DMS53 (cell line): Measurements from ENCODE around the gene PDE10A.
"Not testable (repeated sequence)": the region's sequence is repeated elsewhere in the genome, so short reads cannot be mapped to it uniquely, and the experiment has no call there.

Experiments used
- DNase-seq: peaks from one replicate; lab custom pipeline; 2025; lab: John Stamatoyannopoulos, UW

Gene PDE10A

DNA sequence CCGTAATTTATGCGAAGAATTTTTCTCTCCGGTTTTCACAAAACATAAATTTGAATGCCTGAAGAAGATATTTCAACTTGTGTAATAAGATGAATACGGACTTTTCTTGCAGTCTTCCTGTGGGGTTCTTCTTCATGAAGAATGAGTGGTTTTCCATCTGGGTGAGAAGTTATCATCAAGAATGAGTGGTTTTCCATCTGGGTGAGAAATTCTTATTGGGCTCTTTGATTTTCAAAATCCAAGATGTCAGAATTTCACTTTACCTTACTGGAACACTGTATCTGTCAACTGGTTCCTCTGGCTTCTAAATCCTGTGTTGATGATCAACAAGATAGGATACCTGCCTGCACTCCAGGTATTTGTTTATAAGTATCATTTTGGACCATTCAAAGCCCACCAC, 193.6 kb downstream of the PDE10A start:
- DNase-seq = no peak

DNA sequence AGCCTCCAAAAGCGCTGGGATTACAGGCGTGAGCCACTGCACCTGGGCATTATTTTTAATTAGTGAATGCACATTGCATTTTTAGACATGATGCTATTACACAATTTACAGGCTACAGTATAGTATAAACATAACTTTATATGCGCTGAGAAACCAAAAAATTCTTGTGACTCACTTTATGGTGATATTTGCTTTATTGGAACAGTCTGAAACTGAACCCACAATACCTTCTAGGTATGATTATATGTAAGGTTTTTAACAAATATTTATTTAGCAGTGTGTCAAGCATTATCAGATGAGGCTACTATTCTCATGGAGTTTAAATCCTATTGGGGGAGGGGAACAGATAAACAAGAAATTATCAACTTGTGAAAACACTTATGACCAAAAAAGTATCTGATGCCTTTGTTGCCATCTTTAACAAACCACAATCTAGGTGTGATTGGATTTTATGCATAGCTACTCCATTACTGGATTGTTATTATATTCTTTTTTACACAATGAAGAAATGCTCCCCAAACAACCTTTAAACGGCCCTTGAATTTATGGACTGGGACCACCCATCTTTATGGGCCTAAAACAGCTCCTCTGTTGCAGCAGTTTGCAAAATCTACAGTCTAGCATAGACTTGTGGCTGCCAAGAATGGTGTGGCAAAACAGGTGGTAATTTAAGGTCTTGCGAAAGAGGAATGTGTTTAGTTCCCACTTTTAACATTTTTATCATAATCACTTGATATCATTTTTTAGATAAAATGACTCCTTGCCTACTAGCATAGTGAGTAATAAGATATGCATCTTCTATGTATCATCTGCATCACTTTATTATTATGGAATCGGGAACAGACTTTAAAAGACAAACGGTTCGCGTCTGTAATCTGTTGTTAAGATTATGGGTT, 194.5 kb downstream of the PDE10A start:
- DNase-seq = no peak

- DNase-seq = not testable (repeated sequence)
Measured at GRCh38 chr6:165463499-165463898, 199.5 kb downstream of the PDE10A start.

DNA sequence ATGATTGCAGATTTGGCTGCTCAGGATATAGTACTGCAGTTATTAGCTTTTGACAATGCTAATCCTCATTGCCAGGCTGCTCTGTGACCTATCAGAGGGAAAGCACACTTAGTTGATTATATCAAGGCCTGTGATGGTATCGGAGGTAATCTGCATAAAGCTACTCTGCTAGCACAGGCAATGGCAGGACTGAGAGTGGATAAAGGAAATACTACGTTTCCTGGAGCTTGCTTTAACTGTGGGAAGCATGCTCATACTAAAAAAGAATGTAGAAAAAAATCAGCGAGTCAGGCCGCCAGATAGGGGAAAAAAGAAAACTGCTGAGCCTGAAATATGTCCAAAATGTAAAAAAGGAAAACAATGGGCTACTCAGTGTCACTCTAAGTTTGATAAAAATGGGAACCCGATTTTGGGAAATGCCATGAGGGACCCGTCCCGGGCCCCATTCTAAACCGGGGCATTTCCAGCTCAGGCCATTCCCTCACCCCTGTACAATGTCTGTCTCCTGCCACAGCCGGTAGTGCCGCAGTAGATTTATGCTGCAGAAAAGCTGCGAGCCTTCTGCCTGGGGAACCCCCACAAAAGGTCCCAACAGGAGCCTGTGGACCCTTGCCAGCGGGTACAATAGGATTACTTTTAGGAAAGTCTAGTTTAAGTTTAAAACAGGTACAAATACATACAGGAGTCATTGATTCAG, 203.3 kb downstream of the PDE10A start:
- not testable (repeated sequence) for DNase-seq

GRCh38 chr6:165458134-165458533, 204.9 kb downstream of the PDE10A start:
- DNase-seq = no peak

DNA sequence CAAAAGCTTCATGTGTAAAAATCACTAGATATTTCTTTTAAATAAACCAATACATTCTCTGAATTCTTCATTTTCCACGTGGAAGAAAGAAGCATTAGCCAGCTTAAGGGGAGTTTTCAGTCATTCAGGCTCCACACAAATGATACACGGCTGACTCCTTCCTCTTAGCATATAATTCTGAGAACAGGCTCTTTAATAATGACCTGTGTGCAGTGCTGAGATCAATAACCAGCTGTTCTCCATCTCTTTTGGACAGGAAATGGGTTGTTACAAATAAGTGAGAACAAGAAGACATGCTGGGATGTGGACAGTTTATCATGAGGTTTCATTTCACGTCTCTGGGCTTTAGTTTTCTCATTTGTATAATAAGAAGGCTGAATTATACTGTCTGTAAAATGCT, 206.8 kb downstream of the PDE10A start:
- no peak for DNase-seq

- no peak for DNase-seq
Measured at GRCh38 chr6:165455488-165455887, 207.6 kb downstream of the PDE10A start.

DNA sequence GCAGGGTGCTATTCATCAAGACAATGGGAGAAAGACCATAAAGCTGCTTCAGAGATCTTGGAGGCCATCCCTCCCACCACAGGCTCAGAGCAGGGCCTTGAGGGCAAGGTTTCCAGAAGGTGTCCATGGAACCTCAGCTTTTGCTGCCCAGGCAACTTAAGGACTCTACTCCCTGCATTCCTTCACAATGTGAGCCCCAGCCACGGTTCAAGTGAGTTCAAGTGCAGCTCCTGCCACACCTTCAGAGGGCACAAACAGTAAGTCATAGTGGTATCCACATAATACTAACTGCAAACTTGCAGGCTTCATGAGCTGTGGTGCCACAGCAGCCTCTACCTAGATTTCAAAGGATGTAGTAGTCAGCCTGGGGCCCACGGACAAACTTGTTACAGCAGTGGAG, 209.6 kb downstream of the PDE10A start:
- DNase-seq = no peak

- no peak for DNase-seq
Measured at GRCh38 chr6:165451838-165452237, 211.2 kb downstream of the PDE10A start.

DNA sequence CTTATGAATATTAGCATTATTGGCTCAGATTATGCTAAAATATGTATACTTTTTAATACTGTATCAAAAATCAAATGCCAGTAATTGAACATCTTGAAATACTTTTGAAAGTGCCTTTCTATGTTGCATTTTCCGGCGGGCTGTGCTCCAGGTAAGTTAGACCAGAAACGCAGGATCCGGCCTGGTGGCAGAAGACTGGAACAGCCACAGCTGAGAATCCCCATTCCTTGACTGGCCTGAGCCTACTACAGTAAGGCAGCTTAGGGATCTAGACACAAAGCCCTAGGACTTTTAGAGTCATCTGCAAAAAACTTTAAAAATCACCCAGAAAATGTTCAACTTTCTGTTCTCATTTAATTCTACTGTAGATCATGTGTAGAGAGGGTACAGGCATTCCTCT, 214.8 kb downstream of the PDE10A start:
- DNase-seq = peak; percentile 5

- DNase-seq = no peak
Measured at GRCh38 chr6:165447141-165447540, 215.9 kb downstream of the PDE10A start.

DNA sequence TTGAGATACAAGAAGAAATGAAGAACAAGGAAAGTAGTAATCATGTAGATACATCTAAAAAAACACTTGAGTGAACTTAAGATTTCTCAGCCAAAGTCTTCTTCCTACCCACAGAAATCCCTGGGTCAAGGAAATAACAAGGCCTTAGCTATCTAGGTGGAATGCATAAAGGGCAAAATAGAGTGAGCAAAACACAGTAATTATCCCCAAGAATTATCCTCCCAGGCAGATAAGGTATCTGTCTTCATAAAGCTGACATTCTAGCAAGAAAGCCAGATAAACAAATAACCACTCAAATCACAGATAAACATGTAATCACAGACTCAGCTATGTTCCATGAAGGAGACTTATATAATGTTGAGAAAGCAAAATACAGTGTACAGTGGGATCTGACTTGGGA, 216.7 kb downstream of the PDE10A start:
- DNase-seq = no peak

DNA sequence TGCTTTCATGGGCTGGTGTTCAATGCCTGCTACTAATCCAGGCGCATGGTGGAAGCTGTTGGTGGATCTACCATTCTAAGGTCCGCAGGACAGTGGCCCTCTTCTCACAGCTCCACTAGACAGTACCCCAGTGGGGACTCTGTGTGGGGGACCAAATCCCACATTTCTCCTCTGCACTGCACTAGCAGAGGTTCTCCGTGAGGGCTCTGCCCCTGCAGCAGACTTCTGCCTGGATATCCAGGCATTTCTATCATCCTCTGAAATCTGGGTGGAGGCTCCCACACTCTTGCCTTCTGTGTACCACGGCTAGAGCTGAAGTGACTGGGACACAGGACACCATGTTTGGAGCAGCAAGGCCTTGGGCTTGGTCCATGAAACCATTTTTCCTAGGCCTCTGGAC, 219.6 kb downstream of the PDE10A start:
- DNase-seq = no peak

DNA sequence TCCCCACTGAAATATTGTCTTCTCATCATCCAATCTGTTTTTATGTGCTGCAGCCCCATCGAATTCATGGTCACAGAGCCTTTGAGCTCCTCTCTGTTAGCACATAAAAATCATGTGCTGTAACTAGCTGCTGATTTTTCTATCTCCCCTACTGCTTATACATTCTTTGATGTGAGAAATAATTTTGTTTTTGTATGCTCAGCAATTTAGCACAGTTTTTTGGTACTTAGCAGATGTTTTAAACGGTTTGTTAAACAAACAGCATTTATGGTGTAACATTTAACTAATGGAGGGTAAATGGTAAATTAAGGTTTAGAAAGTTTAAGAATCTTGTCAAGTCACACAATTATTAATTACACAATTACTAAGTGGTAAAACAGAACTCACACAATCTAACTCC, 221.9 kb downstream of the PDE10A start:
- DNase-seq = no peak

GRCh38 chr6:165439928-165440554, 223.0 kb downstream of the PDE10A start:
- DNase-seq = peak; percentile 70

- DNase-seq = no peak
Measured at GRCh38 chr6:165426892-165427291, 236.1 kb downstream of the PDE10A start.

- no peak for DNase-seq
Measured at GRCh38 chr6:165422192-165422591, 240.8 kb downstream of the PDE10A start.

GRCh38 chr6:165417278-165417865, 245.7 kb downstream of the PDE10A start:
- DNase-seq = no peak

DNA sequence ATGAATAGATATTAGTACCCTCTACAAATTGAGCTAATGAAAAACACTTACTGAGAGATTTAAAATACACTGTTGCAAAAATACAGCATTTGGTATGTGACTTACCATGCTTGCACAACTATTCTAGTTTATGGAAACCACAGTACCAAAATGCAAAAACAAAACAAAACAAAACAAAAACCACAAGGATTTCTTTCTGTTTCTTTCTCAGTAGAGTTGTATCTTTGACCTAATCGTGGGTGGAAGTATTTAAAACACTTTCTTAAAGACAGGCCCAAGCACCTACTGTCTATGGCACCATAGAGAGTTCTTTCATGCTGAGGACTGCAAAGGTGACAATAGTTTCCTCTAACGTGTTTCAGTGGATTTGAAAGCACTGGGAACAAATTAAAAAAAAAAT, 258.3 kb downstream of the PDE10A start:
- DNase-seq = no peak

- DNase-seq = no peak
Measured at GRCh38 chr6:165404296-165404695, 258.7 kb downstream of the PDE10A start.

- no peak for DNase-seq
Measured at GRCh38 chr6:165403006-165403595, 259.9 kb downstream of the PDE10A start.

- DNase-seq = no peak
Measured at GRCh38 chr6:165401092-165401491, 261.9 kb downstream of the PDE10A start.
